Measurements from ENCODE around the gene DDX47.

GRCh38 chr12:12864243-12864642, 51.1 kb downstream of the DDX47 start:
- TF ChIP-seq CTCF (conservative IDR thresholded peaks at IDR 0.05; ENCODE audit: low read depth, low read length), result no peak
- TF ChIP-seq RFX5 (IDR thresholded peaks at IDR 0.05; ENCODE audit: low read depth, low read length), result no peak
